ENCODE measurements around the gene KIF26B. TPM values are rescaled to one million over a fixed set of nuclear protein-coding genes. Genes with fewer than 3 reads are reported as not detected.

Gene KIF26B
- total and polyA plus RNA-seq, 2 of the 4 experiments (the other 2 are of a cell fraction): 0.53 to 0.54 TPM

GRCh38 chr1:245378745-245379144 lies 224.0 kb downstream of the KIF26B start:
- intact Hi-C loops (cut with micrococcal nuclease) (no loop called here), dilution Hi-C loops (cut with HindIII; ENCODE audit: low sequenced_read_pairs, unreplicated experiment) (no loop called here), in situ Hi-C loops (cut with MboI; ENCODE audit: low sequenced_read_pairs) (no loop called here)
- no CpG with 5 or more reads among the region's 5 CpGs for WGBS, 2 experiments (ENCODE audit: extremely low coverage in 2 of 2, insufficient read length in 1 of 2)
- H3K27me3 ChIP-seq (ENCODE audit: control insufficient read depth, insufficient read depth, low read length): no peaks in the 10 kb centered on the region
- H3K4me2 ChIP-seq (ENCODE audit: low read depth, low read length): no peak overlapping the region
- POLR2A ChIA-PET (ENCODE audit: unreplicated experiment): no interaction called here
- H3K23ac ChIP-seq (ENCODE audit: low read depth, low read length): no peak overlapping the region
- H2AK5ac ChIP-seq (ENCODE audit: low read depth, low read length): no peak overlapping the region
- no peak overlapping the region for H2BK5ac ChIP-seq (ENCODE audit: low read depth, low read length, poor library complexity, severe bottlenecking)
- H3K4me3 ChIP-seq (ENCODE audit: insufficient read depth, low read depth, low read length): no peak overlapping the region
- H3K14ac ChIP-seq (replicated peaks; ENCODE audit: low read depth, low read length): no peak overlapping the region
- H4K91ac ChIP-seq (ENCODE audit: insufficient read depth, low read depth, low read length): no peak overlapping the region
- ATAC-seq (ENCODE audit: low read depth): no peak
- no peaks in the 10 kb centered on the region for H3K4me1 ChIP-seq (ENCODE audit: control insufficient read depth, insufficient read depth, low read length)
- no peak overlapping the region for H4K8ac ChIP-seq (ENCODE audit: low read depth in 2 of 2, low read length in 2 of 2)
- H3K56ac ChIP-seq (ENCODE audit: extremely low read depth, insufficient read depth, low read length): no peak overlapping the region
- no peak for DNase-seq
- no peaks in the 10 kb centered on the region for H3K9me3 ChIP-seq (ENCODE audit: control insufficient read depth, insufficient read depth, low read length)
- no peak overlapping the region for H3K18ac ChIP-seq (ENCODE audit: low read depth, low read length)
- no peaks in the 10 kb centered on the region for H4K20me1 ChIP-seq (ENCODE audit: insufficient read depth, low read length)
- no peak overlapping the region for H3K4ac ChIP-seq (ENCODE audit: low read depth, low read length)
- no peak overlapping the region for H4K5ac ChIP-seq (ENCODE audit: low read depth, low read length)
- H2AFZ ChIP-seq (replicated peaks; ENCODE audit: low read length, poor library complexity): no peak overlapping the region
- CTCF ChIA-PET: no interaction called here
- no peaks in the 10 kb centered on the region for H3K9me1 ChIP-seq (ENCODE audit: insufficient read depth, low read length)
- no peak overlapping the region for H2BK15ac ChIP-seq (ENCODE audit: low read depth, low read length)
- no peaks in the 10 kb centered on the region for H3K79me1 ChIP-seq (ENCODE audit: low read depth in 1 of 2, low read length in 2 of 2)
- no peak overlapping the region for H2BK20ac ChIP-seq (ENCODE audit: low read depth, low read length)
- H3K36me3 ChIP-seq (ENCODE audit: control insufficient read depth, insufficient read depth, low read length): peaks cover 2% of the 10 kb centered on the region; the same call in 1 of the 2 replicates
- H2BK120ac ChIP-seq (ENCODE audit: low read depth, low read length): no peak overlapping the region
- no peak for TF ChIP-seq BHLHE40 (IDR thresholded peaks at IDR 0.05; ENCODE audit: low read depth, low read length)
- TF ChIP-seq MAFK (IDR thresholded peaks at IDR 0.05; ENCODE audit: low read depth, low read length): no peak
- no peak for TF ChIP-seq POLR2A (IDR thresholded peaks at IDR 0.05; ENCODE audit: low read depth, low read length)
- TF ChIP-seq USF2 (IDR thresholded peaks at IDR 0.05; ENCODE audit: low read depth, low read length): no peak
- TF ChIP-seq RFX5 (IDR thresholded peaks at IDR 0.05; ENCODE audit: low read depth, low read length): no peak
- TF ChIP-seq CHD1 (IDR thresholded peaks at IDR 0.05; ENCODE audit: low read depth, low read length): no peak
- no peak for TF ChIP-seq MAZ (IDR thresholded peaks at IDR 0.05; ENCODE audit: borderline replicate concordance, low read depth, low read length)
- TF ChIP-seq NFE2L2 (IDR thresholded peaks at IDR 0.05; ENCODE audit: low read depth, low read length): no peak
- TF ChIP-seq SMC3 (IDR thresholded peaks at IDR 0.05; ENCODE audit: low read depth, low read length): no peak
- no peak for TF ChIP-seq RCOR1 (IDR thresholded peaks at IDR 0.05; ENCODE audit: insufficient replicate concordance, low read length)
- TF ChIP-seq FOS (IDR thresholded peaks at IDR 0.05; ENCODE audit: low read depth, low read length): no peak
- no peak for TF ChIP-seq ELK1 (IDR thresholded peaks at IDR 0.05; ENCODE audit: borderline replicate concordance, low read depth, low read length)
- TF ChIP-seq CTCF (conservative IDR thresholded peaks at IDR 0.05; ENCODE audit: low read depth, low read length): no peak
- TF ChIP-seq CEBPB (IDR thresholded peaks at IDR 0.05; ENCODE audit: low read depth, low read length): no peak
- TF ChIP-seq RAD21 (IDR thresholded peaks at IDR 0.05; ENCODE audit: low read length): no peak
- TF ChIP-seq MXI1 (IDR thresholded peaks at IDR 0.05; ENCODE audit: borderline replicate concordance, low read depth, low read length): no peak
- H2AK9ac ChIP-seq (replicated peaks; ENCODE audit: low read depth, low read length, poor library complexity): no peak overlapping the region
- no peak overlapping the region for H3K27ac ChIP-seq (ENCODE audit: insufficient read depth, low read length)
- no TSS peak for BruUV-seq (replicated peaks)
- no peak overlapping the region for H3K9ac ChIP-seq (ENCODE audit: low read depth, low read length)

Measured in IMR-90 (cell line).